H1 (cell line): Measurements from ENCODE around the gene ZNF524. TPM values are rescaled to one million over a fixed set of nuclear protein-coding genes. Genes with fewer than 3 reads are reported as not detected.

Experiments
- CTCF ChIA-PET: fragments of 300-600 bp; sonication (Branson Sonifier 250); formaldehyde crosslinking; loops from one replicate; lab custom pipeline; 2021; ENCODE audit not compliant: partially characterized antibody; lab: Charles Lee
- POLR2A ChIA-PET: fragments of 300-600 bp; sonication (Branson Sonifier 250); formaldehyde crosslinking; loops from one replicate; lab custom pipeline; 2021; ENCODE audit warnings: inconsistent platforms; ENCODE audit not compliant: partially characterized antibody; lab: Charles Lee
- DNase-seq, 2 experiments: peaks; one replicate each; pipeline versions ENCODE4 v3.0.0 to v3.0.0-alpha.2; 2010 to 2022; ENCODE audit warnings: low spot score in 2 of 2, low read depth in 1 of 2, mixed read lengths in 1 of 2
- FAIRE-seq: peaks from 2 replicates; lab custom pipeline; 2011; peaks lifted over from hg19 to GRCh38; lab: Jason Lieb, UNC
- H2AFZ ChIP-seq: 2 replicates; pipeline ENCODE4 v1.8.1; 2012; ENCODE audit warnings: low read length, inconsistent platforms
- H2AK5ac ChIP-seq: 2 replicates; pipeline ENCODE4 v1.6.1; 2013; ENCODE audit warnings: low read depth, low read length
- H2BK120ac ChIP-seq: replicated peaks from 2 replicates; pipeline ENCODE3; 2013; ENCODE audit warnings: low read depth, low read length, inconsistent platforms
- H2BK12ac ChIP-seq: 2 replicates; pipeline ENCODE4 v1.6.1; 2013; ENCODE audit warnings: low read depth, low read length
- H2BK15ac ChIP-seq: 2 replicates; pipeline ENCODE4 v1.6.1; 2013; ENCODE audit warnings: low read length
- H2BK20ac ChIP-seq: 2 replicates; pipeline ENCODE4 v1.6.1; 2013; ENCODE audit warnings: low read length
- H2BK5ac ChIP-seq: 2 replicates; pipeline ENCODE4 v1.6.1; 2013; ENCODE audit warnings: low read depth, low read length
- H3K14ac ChIP-seq: 2 replicates; pipeline ENCODE4 v1.6.1; 2013; ENCODE audit warnings: inconsistent platforms; ENCODE audit not compliant: insufficient read length
- H3K18ac ChIP-seq: 2 replicates; pipeline ENCODE4 v1.6.1; 2013; ENCODE audit warnings: low read length; ENCODE audit errors: extremely low read depth
- H3K23ac ChIP-seq: 2 replicates; pipeline ENCODE4 v1.6.1; 2013; ENCODE audit warnings: inconsistent platforms; ENCODE audit not compliant: insufficient read length
- H3K23me2 ChIP-seq: 2 replicates; pipeline ENCODE4 v1.6.1; 2013; ENCODE audit warnings: low read depth, low read length
- H3K27ac ChIP-seq: 2 replicates; pipeline ENCODE4 v1.6.1; 2011; ENCODE audit warnings: low read depth, low read length, inconsistent platforms
- H3K27me3 ChIP-seq, 4 experiments: replicated peaks in 1 of 4; 1 replicate in 1 of 4; 2 replicates in 3 of 4; pipeline versions ENCODE4 v1.6.1 to v1.8.1; 2011 to 2013; ENCODE audit warnings: low read length in 3 of 4, mild to moderate bottlenecking in 3 of 4, inconsistent platforms in 2 of 4, mixed read lengths in 2 of 4, moderate library complexity in 1 of 4; ENCODE audit not compliant: control insufficient read depth in 3 of 4, insufficient read depth in 3 of 4; ENCODE audit errors: extremely low read depth in 1 of 4
- H3K36me3 ChIP-seq, 4 experiments: 2 replicates each; pipeline versions ENCODE4 v1.6.1 to v1.8.1; 2011 to 2013; ENCODE audit warnings: mild to moderate bottlenecking in 4 of 4, low read length in 3 of 4, moderate library complexity in 2 of 4, control low read depth in 1 of 4, inconsistent platforms in 1 of 4; ENCODE audit not compliant: insufficient read depth in 4 of 4, control insufficient read depth in 2 of 4
- H3K4ac ChIP-seq: replicated peaks from 2 replicates; pipeline ENCODE3; 2013; ENCODE audit warnings: low read length, low read depth, mixed read lengths, inconsistent platforms; ENCODE audit not compliant: insufficient read length
- H3K4me1 ChIP-seq, 4 experiments: replicated peaks in 1 of 4; 1 replicate in 1 of 4; 2 replicates in 3 of 4; pipeline versions ENCODE4 v1.6.1 to v1.8.1; 2011 to 2013; ENCODE audit warnings: low read length in 3 of 4, inconsistent platforms in 2 of 4, mixed read lengths in 1 of 4; ENCODE audit not compliant: insufficient read depth in 4 of 4, control insufficient read depth in 3 of 4
- H3K4me2 ChIP-seq, 2 experiments: 2 replicates each; pipeline versions ENCODE4 v1.6.1 to v1.8.1; 2011 to 2013; ENCODE audit warnings: low read depth in 2 of 2, low read length in 2 of 2, control low read depth in 1 of 2, inconsistent platforms in 1 of 2, mild to moderate bottlenecking in 1 of 2; ENCODE audit not compliant: insufficient read depth in 1 of 2
- H3K4me3 ChIP-seq, 4 experiments: fragments of 200-600, 300-600 bp in 1 of 4; sonication (generic), shearing (Covaris generic), sonication (Bioruptor Twin) in 1 of 4; 2 replicates each; pipeline versions ENCODE4 v1.5.1 to v1.8.1; 2011 to 2016; ENCODE audit warnings: low read length in 4 of 4, low read depth in 3 of 4, control low read depth in 2 of 4, inconsistent platforms in 2 of 4, mild to moderate bottlenecking in 2 of 4, mixed read lengths in 1 of 4, moderate library complexity in 1 of 4; ENCODE audit not compliant: insufficient read depth in 2 of 4; ENCODE audit errors: extremely low read depth in 1 of 4
- H3K56ac ChIP-seq: replicated peaks from 2 replicates; pipeline ENCODE3; 2013; ENCODE audit warnings: low read depth, mild to moderate bottlenecking, mixed read lengths, low read length, inconsistent platforms; ENCODE audit not compliant: insufficient read length
- H3K79me1 ChIP-seq: 2 replicates; pipeline ENCODE4 v1.6.1; 2013; ENCODE audit warnings: low read depth, low read length, control low read depth
- H3K79me2 ChIP-seq, 2 experiments: 2 replicates each; pipeline versions ENCODE4 v1.6.1 to v1.8.1; 2012 to 2013; ENCODE audit warnings: low read length in 2 of 2, mild to moderate bottlenecking in 2 of 2, inconsistent platforms in 1 of 2; ENCODE audit not compliant: insufficient read depth in 2 of 2, control insufficient read depth in 1 of 2
- H3K9ac ChIP-seq, 4 experiments: replicated peaks in 1 of 4; 1 replicate in 1 of 4; 2 replicates in 3 of 4; pipeline versions ENCODE4 v1.6.1 to v1.8.1; 2011 to 2013; ENCODE audit warnings: low read depth in 3 of 4, low read length in 3 of 4, control low read depth in 2 of 4, mild to moderate bottlenecking in 2 of 4, moderate library complexity in 2 of 4, inconsistent platforms in 1 of 4; ENCODE audit errors: extremely low read depth in 1 of 4
- H3K9me3 ChIP-seq, 2 experiments: 2 replicates each; pipeline versions ENCODE4 v1.6.1 to v1.8.1; 2012 to 2013; ENCODE audit warnings: mild to moderate bottlenecking in 2 of 2, moderate library complexity in 2 of 2, control low read depth in 1 of 2, inconsistent platforms in 1 of 2, low read depth in 1 of 2, low read length in 1 of 2, mixed read lengths in 1 of 2; ENCODE audit not compliant: insufficient read depth in 2 of 2
- H4K20me1 ChIP-seq, 2 experiments: replicated peaks in 1 of 2; 2 replicates each; pipeline versions ENCODE3 to v1.8.1; 2011 to 2013; ENCODE audit warnings: inconsistent platforms in 2 of 2, low read length in 2 of 2, mild to moderate bottlenecking in 1 of 2; ENCODE audit not compliant: insufficient read depth in 2 of 2, control insufficient read depth in 1 of 2
- H4K5ac ChIP-seq: 2 replicates; pipeline ENCODE4 v1.6.1; 2013; ENCODE audit warnings: low read length, low read depth, mixed read lengths, inconsistent platforms; ENCODE audit not compliant: insufficient read length
- H4K8ac ChIP-seq: 2 replicates; pipeline ENCODE4 v1.8.0; 2013; ENCODE audit warnings: mild to moderate bottlenecking, moderate library complexity, low read length, inconsistent platforms; ENCODE audit not compliant: insufficient read depth; ENCODE audit errors: extremely low read depth
- H4K91ac ChIP-seq: replicated peaks from 2 replicates; pipeline ENCODE3; 2013; ENCODE audit warnings: low read length, mixed read lengths, inconsistent platforms; ENCODE audit not compliant: insufficient read length
- BACH1 ChIP-seq: IDR thresholded peaks from 2 replicates; pipeline ENCODE4 v1.6.1; 2012; ENCODE audit warnings: low read length, improper control_type of control experiment
- BCL11A ChIP-seq, 2 experiments: IDR thresholded peaks; one replicate each; pipeline ENCODE4 v1.6.1; 2011; ENCODE audit warnings: low read depth in 2 of 2, low read length in 2 of 2, mild to moderate bottlenecking in 2 of 2
- CTCF ChIP-seq, 3 experiments: IDR thresholded peaks; 1 replicate in 2 of 3; 2 replicates in 1 of 3; pipeline versions ENCODE4 v1.5.1 to v1.6.1; 2011; ENCODE audit warnings: low read length in 3 of 3, mild to moderate bottlenecking in 3 of 3, inconsistent platforms in 2 of 3, low read depth in 1 of 3, moderate library complexity in 1 of 3; ENCODE audit not compliant: insufficient read depth in 1 of 3; ENCODE audit errors: control extremely low read depth in 1 of 3
- EZH2 ChIP-seq: fragments of 200-600 bp; sonication (generic); IDR thresholded peaks from 2 replicates; pipeline ENCODE4 v1.7.1; 2012; ENCODE audit warnings: low read depth, mild to moderate bottlenecking, moderate library complexity, low read length, inconsistent platforms; ENCODE audit not compliant: severe bottlenecking
- KDM4A ChIP-seq: IDR thresholded peaks from one replicate; pipeline ENCODE4 v1.7.1; 2012; ENCODE audit warnings: low read depth, mild to moderate bottlenecking, moderate library complexity, low read length, inconsistent platforms; ENCODE audit not compliant: severe bottlenecking
- RFX5 ChIP-seq: IDR thresholded peaks from 2 replicates; pipeline ENCODE4 v1.6.1; 2011; ENCODE audit warnings: low read depth, low read length, improper control_type of control experiment, borderline replicate concordance
- RNF2 ChIP-seq: fragments of 200-900, 300-1000 bp; sonication (generic); IDR thresholded peaks from 2 replicates; pipeline ENCODE4 v1.7.1; 2016; ENCODE audit warnings: borderline replicate concordance, low read depth, mild to moderate bottlenecking, antibody characterized with exemption, low read length; ENCODE audit not compliant: poor library complexity, severe bottlenecking; ENCODE audit errors: missing control alignments
- WGBS, 2 experiments: shearing (Covaris generic) in 1 of 2; methylation state at CpG; one replicate each; pipeline versions ENCODE4 v1.1.6 to v1.1.7; 2013 to 2015; ENCODE audit warnings: low lambda C conversion rate in 2 of 2, mixed read lengths in 2 of 2, inconsistent platforms in 1 of 2, low coverage in 1 of 2, missing lambda C conversion rate in 1 of 2; ENCODE audit not compliant: insufficient replicate concordance in 2 of 2, insufficient coverage in 1 of 2, insufficient read length in 1 of 2; ENCODE audit errors: extremely low coverage in 1 of 2, missing lambda C conversion rate in 1 of 2; 5-methylcytosine and 5-hydroxymethylcytosine counted together
- polyA plus RNA-seq, 7 experiments: library from polyadenylated mRNA; depleted of rRNA in 3 of 7; stranded (reverse) in 5 of 7; unstranded in 2 of 7; fragments of >200 nt in 5 of 7; fragments of 200-250 nt in 2 of 7; gene quantifications; 1 replicate in 5 of 7; 2 replicates in 1 of 7; 4 replicates in 1 of 7; pipeline versions ENCODE4 v1.2.1 to v1.2.3, GENCODE V29; 2011 to 2013; ENCODE audit warnings: missing spikeins in 2 of 7, mixed read lengths in 2 of 7
- total RNA-seq: library from RNA; stranded (reverse); fragmentation: NEBNext Ultra II Directional; extraction: Animal tissue kit (Norgen Biotek cat#: 25700); gene quantifications from 2 replicates; pipeline ENCODE4 v1.2.1, GENCODE V29; 2021

ZNF524 gene
- total and polyA plus RNA-seq, 2 of the 8 experiments (the other 6 are each of a cell fraction or from before 2014, with no cell fraction given) = 4.4 to 4.7 TPM

GRCh38 chr19:55614711-55615542 lies 14.8 kb downstream of the ZNF524 start:
- H3K23ac ChIP-seq = no peak overlapping the region
- H3K79me2 ChIP-seq = no peaks in the 10 kb centered on the region
- H3K27me3 ChIP-seq = peaks cover 0 to 2% (median 0%) of the 10 kb centered on the region in 4 experiments; a peak in 1 of 7 replicates
- H4K91ac ChIP-seq = no peak overlapping the region
- CTCF ChIA-PET = interaction anchor here (1.1 kb wide), 1 partner anchor 9 kb away, joined by 4 read pairs; the partner anchor contains the start of gene ZNF865
- no peak overlapping the region for H2BK15ac ChIP-seq
- H4K20me1 ChIP-seq = peaks cover 4 to 18% of the 10 kb centered on the region in 2 experiments
- no peak overlapping the region for H3K27ac ChIP-seq
- H2AK5ac ChIP-seq = no peak overlapping the region
- H2BK120ac ChIP-seq = no peak overlapping the region
- DNase-seq = no peak
- no peak overlapping the region for H3K56ac ChIP-seq
- no peak overlapping the region for H3K18ac ChIP-seq
- no peaks in the 10 kb centered on the region; a peak in 1 of 4 replicates for H3K9me3 ChIP-seq
- 95% methylated on average over 66 of the region's 98 CpGs; no CpG with 5 or more reads in 1 of the 2 experiments for WGBS, 2 experiments
- no peak overlapping the region for H4K8ac ChIP-seq
- no peaks in the 10 kb centered on the region; the same call in 1 of the 2 replicates for H3K79me1 ChIP-seq
- H2AFZ ChIP-seq = no peak overlapping the region
- no peak overlapping the region for H4K5ac ChIP-seq
- no peak overlapping the region for H3K4ac ChIP-seq
- H2BK20ac ChIP-seq = no peak overlapping the region
- H3K23me2 ChIP-seq = no peaks in the 10 kb centered on the region
- no peak overlapping the region for H3K4me3 ChIP-seq
- H2BK5ac ChIP-seq = no peak overlapping the region
- no peak overlapping the region for H3K14ac ChIP-seq
- FAIRE-seq = no peak
- H3K9ac ChIP-seq = no peak overlapping the region
- peaks cover 0 to 30% (median 2%) of the 10 kb centered on the region in 4 experiments; a peak in 5 of 8 replicates for H3K36me3 ChIP-seq
- H3K4me1 ChIP-seq = no peaks in the 10 kb centered on the region
- no peak overlapping the region for H3K4me2 ChIP-seq
- POLR2A ChIA-PET = interaction anchor here (1.1 to 1.7 kb wide), 5 partner anchors 10 to 120 kb away, joined by 3 to 4 read pairs (median 3); partner anchors contain the start of genes ZNF580 and ZNF784
- H2BK12ac ChIP-seq = no peak overlapping the region
- TF ChIP-seq EZH2 (no peak), KDM4A (no peak), RFX5 (no peak), BCL11A (IDR thresholded peaks at IDR 0.05; ENCODE audit: low read depth in 2 of 2, low read length in 2 of 2) (no peak), CTCF (IDR thresholded peaks at IDR 0.05; ENCODE audit: control extremely low read depth in 1 of 3, insufficient read depth in 1 of 3, low read depth in 1 of 3, low read length in 3 of 3) (no peak), BACH1 (no peak), RNF2 (no peak)
